Effector CD8-positive, alpha-beta T cell (primary cell): ENCODE data around the gene LPGAT1.
"Not testable (repeated sequence)": the region's sequence is repeated elsewhere in the genome, so short reads cannot be mapped to it uniquely, and the experiment has no call there.

Experiments used
- DNase-seq: peaks from one replicate; lab custom pipeline; 2025; lab: John Stamatoyannopoulos, UW
- total RNA-seq, 4 experiments: gene quantifications; one replicate each; lab custom pipeline; 2026; lab: John Stamatoyannopoulos, UW

LPGAT1 gene, protein sequence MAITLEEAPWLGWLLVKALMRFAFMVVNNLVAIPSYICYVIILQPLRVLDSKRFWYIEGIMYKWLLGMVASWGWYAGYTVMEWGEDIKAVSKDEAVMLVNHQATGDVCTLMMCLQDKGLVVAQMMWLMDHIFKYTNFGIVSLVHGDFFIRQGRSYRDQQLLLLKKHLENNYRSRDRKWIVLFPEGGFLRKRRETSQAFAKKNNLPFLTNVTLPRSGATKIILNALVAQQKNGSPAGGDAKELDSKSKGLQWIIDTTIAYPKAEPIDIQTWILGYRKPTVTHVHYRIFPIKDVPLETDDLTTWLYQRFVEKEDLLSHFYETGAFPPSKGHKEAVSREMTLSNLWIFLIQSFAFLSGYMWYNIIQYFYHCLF
- total RNA-seq: 87.9 to 291 (median 190) reads per million in 4 experiments

DNA sequence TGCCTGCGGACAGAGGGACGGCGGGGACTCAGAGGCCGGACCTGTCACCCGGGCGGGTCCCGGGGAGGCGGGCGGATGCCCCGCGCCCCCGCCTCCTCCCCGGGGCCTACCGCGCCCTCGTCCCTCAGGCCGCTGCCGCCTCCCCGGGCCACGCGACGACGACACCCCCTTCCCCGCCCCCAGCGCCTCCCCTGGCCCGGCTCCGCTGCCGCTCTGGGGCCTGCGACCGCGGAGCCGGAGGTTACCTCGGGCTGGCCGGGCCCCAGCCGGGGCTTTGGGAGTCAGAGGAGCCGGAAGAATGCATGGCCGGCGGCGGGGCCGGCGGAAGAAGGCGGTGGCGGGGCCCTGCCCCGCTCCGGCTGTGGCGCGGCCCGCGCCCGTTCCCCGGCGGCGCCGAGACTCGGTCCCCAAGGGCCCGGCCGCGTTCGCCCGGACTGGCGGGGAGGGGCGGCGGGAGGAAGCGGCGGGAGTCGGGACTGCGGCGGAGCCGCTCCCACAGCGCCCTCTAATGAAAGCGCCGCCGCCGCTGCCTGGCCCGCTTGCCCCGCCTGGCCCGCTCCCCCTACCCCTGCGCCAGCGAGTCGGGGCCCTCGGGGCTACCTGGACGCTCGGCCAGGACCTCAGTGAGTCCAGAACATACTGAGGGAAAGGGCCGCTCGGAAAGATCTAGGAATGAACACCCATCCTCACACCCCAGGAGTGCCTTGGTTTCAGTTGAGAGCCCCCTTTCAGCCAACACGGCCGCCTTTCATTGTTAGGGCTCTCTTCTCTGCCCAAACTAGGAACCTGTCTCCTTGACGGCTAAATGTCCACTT, at the start of gene LPGAT1:
Gene LPGAT1 (minus strand): TSS at position 436 of the 815 bp plus-strand sequence. CDS start 1,467 bp downstream, outside the sequence.
- DNase-seq: peak; percentile 41

DNA sequence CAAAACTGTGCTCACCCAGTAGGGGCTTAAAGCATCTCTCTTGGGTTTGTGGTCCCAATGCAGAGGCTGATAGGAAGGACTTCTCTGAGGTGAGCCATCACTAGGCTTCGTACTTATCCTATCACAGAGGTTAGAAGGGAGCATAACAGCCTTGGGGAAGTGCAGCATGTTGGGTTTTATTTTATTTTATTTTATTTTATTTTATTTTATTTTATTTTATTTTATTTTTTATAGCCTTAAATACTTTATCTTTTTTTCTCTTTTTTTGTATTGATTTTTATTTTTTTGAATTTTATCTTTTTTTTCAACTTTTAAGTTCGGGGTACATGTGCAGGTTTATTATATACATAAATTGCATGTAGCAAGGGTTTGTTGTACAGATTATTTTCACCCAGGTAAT, 48.9 kb upstream of the LPGAT1 start:
- DNase-seq: no peak

DNA sequence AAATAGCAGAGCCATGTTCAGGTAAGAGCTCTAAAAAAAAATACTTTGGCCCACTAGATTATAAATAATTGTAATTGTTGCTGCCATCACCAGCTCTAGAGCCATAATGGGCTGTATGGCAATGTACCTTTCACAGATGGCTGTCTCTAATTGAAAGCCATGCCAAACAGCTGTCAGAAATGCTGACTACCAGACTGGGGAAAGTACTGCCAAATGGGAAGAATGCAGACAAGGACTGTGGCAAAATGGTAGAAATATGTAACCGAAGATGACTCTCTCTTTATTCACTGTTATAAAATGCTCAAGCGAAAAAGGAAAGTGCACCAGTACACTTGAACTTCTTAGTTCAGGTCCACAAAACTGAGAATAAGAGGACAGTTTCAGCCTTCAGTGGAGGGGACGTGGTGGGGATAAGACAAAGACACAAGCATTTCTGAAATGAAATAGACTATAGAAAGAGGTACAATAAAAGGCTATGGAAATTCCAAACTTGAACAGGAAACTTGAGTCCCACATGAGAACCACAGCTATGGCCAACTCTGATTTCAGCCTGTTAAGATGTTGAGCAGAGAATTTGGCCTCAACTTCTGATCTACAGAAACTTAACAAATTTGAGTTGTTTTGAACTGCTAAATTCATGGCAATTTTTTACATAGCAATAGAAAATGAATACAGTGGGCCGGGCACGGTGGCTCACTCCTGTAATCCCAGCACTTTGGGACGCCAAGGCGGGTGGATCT, 46.5 kb upstream of the LPGAT1 start:
- no peak for DNase-seq

DNA sequence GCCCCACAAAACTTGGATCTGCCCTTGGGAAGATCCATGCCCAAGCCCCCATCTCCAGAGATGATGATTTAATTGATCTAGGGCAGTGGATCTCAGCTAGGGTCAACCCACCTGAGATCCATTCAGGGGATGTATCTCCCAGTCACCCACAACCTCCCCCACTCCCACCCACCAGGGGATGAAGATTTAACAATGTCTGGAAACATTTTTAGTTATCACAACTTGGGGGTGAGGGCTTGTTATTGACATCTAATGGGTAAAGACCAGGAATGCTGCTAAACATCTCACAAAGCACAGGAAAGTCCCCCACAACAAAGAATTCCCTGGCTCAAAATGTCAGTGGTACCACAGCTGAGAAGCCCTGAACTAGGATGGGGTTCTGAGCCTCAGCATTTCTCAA, 45.0 kb upstream of the LPGAT1 start:
- DNase-seq: no peak

DNA sequence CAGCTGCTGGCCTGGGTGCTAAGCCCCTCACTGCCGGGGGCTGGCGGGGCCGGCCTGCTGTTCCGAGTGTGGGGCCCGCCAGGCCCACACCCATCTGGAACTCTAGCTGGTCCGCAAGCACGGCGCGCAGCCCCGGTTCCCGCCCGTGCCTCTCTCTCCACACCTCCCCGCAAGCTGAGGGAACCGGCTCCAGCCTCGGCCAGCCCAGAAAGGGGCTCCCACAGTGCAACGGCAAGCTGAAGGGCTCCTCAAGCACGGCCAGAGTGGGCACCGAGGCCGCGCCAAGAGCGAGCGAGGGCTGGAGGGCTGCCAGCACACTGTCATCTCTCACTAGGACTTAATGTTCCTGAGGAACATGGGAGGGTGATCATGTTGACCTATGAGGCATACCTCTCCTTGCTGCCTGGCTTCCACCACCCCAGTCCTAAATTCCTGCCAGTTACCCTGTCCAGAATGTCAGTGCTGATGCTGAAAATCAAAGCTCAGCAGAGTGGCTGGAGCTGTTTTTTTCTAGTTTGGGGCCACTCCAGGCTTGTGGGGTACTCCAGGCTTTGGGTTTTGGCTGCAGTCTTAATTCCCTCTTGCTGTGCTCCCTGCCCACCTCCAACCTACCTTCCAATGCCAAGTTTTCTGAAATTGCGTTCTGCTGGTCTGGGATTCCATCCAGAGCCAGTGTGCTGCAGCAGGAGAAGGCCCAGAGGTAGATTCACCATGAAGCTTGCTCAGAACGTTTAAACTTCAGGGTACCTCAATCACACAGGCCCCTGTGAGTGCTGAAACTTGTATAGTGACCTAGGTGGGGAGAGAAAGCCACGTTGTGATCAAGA, 44.2 kb upstream of the LPGAT1 start:
- DNase-seq: no peak

DNA sequence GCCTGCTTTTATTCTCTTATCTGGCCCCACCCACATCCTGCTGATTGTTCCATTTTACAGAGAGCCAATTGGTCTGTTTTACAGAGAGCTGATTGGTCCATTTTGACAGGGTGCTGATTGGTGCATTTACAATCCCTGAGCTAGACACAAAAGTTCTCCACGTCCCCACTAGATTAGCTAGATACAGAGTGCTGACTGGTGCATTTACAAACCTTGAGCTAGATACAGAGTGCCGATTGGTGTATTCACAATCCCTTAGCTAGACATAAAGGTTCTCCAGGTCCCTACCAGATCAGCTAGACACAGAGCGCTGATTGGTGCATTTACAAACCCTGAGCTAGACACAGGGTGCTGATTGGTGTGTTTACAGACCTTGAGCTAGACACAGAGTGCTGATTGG, 43.2 kb upstream of the LPGAT1 start:
- not testable (repeated sequence) for DNase-seq

DNA sequence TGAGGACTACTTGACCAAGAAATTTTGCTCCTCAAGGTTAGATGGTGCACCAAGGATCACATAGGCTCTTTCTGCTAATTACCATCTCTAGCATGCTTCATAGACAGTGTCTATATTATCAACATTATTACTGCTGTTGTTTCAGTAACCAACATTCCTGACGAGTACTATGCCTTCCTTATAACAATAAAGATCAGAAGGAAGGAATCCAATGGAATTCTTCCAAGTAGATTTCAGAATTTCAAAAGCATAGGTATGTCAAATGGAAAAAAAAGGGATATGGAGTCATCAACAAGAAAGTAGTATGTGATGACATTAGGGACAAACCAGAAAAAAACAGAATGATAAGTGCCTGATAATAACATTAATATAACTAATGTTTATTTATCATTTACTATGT, 39.6 kb upstream of the LPGAT1 start:
- DNase-seq: no peak

DNA sequence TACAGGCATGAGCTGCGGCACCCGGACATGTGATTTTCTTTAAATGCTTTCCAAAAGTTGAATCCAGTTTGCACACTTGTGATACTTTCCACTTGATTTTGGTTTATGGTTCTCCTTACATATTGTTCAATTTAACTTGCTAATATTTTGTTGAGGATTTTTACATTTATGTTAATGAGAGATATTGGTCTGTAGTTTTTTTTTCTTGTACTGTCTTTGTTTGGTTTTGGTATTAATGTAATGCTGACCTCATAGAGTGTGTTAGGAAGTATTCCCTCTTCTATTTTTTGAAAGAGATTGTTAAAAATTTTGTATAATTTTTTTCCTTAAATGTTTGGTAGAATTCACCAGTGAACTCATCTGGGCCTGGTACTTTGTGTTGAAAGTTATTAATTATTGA, 34.6 kb upstream of the LPGAT1 start:
- DNase-seq: no peak

DNA sequence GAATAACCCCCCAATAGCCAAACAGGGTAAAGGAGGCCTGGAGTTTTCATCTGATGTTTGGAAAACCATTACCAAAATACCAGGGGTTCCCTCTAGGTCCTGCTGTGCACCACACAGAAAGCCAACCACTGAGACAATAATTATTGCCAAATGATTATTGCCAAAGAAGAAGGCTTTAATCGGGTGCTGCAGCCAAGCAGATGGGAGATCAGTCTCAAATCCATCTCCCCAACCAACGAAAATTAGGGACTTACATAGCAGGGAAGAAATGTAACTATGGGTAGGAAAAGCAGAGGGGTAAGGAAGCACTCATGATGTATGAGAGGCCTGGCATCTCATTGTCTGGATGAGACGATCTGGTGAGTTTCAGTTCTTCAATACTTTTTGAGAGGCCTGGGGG, 28.8 kb upstream of the LPGAT1 start:
- DNase-seq: no peak

DNA sequence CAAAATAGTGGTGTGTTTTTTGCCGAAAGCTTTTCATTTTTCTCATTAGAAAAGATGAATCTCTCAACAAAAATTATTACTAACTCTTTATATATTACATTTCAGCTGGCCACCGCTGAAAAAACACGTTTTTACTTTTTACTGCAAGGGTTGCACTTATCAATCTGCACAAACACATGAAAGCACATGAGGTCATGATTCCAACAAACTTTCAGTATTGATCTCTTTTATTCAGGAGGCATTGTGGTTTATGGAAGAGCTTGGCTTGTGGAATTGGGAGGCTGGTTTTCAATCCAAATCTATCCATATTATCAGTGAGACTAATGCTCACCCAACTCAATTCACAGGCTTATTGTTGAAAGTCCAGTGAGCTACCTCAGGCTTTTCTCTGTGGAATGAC, 20.6 kb upstream of the LPGAT1 start:
- DNase-seq: no peak

DNA sequence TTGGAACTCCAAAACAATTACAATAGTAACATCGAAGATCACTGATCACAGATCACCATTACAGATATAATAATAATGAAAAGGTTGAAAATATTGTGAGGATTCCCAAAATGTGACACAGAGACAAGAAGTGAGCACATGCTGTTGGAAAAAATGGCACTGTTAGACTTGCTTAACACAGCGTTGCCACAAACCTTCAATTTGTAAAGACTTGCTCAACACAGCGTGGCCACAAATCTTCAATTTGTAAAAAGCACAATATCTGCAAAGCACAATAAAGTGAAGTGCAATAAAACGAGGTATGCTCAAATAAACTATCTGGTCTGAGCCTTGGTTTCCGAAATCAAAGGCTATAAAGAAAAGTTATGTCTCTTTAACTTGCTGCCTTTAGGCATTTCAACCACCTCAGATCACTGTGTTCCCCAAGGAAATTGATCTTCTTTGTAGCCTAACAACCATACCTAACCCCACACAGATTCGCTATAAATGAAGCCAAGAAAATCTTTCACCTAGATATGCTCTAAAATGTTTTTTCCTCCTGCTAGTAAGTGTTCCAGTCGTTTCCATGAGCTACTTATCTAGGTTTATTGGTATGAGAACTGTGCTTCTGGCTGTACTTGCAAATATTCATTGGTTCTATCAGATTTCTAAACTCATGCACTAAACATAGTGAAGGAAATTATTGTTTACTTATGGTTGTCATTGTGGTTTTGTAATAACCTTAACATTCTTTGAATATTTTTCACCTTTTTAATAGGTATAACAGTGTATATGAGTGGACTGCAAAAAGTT, 13.1 kb upstream of the LPGAT1 start:
- no peak for DNase-seq

DNA sequence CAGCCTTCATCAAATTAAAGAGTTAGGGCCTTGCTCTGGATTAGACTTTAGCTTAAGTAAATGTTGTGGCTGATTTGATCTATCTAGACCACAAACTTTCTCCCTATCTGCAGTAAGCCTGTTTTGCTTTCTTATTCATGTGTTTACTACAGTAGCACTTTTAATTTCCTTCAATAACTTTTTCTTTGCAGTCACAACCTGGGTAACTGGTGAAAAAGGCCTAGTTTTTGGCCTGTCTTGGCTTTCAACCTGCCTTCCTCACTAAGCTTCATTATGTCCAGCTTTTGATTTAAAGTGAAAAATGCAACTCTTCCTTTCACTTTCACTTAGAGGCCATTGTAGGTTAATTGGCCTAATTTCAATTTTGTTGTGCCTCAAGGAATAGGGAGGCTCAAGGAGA, 12.5 kb upstream of the LPGAT1 start:
- DNase-seq: no peak

DNA sequence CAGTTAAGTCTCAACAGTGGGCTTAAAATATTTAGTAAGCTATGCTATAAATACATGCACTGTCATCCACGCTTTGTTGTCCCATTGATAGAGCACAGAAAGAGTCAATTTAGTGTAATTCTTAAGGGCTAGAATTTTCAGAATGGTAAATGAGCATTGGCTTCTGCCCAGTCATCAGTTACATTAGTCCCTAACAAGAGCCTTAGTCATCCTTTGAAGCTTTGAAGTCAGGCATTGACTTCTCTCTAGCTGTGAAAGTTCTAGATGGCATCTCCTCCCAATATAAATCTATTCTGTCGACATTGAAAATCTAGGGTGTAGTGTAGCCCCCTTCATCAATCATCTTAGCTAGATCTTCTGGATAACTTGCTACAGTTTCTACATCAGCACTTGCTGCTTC, 12.0 kb upstream of the LPGAT1 start:
- DNase-seq: no peak

DNA sequence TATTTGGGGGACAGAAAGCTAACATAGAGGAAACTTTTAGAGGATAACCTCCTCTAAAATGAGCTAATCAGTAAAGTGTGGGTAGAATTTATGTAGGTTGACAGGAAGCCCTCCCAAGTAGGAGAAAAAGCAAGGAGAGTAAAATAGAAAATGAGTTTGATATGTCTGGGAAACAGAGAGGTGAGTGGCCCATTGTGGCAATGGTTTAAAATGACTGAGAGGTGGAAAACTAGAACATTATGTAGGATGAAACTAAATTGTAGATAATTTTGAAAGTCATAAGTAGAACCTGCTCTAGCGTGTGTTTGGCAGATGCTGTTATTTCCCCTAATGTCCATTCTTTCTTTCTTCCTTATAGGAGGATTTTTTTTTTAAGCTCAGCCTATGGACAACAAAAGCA, 8.5 kb upstream of the LPGAT1 start:
- no peak for DNase-seq

DNA sequence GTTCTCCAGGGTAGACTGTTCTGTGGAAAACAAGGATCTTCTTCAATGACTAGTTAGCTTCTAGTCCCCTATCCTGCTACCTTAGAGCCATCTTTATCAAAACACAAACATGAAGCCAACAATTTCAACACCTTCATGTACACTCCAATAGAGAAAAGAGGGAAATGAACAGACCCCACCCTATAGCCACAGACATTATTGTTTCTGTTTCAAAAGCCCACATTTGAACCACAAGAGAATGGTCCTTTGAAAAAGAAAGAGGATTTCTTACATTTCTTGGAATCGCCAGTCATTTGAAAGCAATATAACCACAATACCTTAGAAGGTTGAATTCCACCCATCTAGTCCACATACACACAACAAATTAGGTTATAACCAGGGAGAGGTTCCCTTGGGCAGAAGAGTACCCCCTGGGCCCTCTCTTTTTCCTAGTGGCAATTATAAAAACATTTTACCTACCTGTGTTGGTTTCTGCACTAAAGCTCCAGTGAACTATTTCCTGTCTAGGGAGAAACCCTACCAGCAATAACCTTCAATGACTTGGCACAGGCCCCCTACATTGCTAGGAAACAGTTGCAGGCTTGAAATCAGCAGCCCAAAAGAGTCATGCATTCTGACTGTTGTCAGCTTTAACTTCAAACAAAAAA, 2.7 kb upstream of the LPGAT1 start:
- DNase-seq: no peak

DNA sequence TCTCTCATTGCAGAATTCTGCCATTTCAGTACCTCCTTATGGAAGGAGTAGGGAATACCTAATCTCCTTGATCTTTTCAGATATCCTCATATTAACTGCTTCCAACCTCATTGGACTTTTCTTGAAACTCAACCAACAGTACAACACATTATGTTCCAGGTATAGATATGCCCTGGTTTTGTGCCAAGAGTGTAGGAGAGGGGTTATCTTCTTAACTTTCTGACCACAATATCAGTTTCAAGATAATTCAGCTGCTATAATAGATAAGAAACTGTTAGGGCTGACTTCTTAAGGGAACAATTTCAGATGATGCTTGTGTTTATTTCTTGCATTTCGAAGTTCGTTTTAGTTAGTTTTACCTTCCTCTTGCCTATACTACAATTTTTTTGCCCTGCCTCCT, 2.1 kb upstream of the LPGAT1 start:
- DNase-seq: no peak

DNA sequence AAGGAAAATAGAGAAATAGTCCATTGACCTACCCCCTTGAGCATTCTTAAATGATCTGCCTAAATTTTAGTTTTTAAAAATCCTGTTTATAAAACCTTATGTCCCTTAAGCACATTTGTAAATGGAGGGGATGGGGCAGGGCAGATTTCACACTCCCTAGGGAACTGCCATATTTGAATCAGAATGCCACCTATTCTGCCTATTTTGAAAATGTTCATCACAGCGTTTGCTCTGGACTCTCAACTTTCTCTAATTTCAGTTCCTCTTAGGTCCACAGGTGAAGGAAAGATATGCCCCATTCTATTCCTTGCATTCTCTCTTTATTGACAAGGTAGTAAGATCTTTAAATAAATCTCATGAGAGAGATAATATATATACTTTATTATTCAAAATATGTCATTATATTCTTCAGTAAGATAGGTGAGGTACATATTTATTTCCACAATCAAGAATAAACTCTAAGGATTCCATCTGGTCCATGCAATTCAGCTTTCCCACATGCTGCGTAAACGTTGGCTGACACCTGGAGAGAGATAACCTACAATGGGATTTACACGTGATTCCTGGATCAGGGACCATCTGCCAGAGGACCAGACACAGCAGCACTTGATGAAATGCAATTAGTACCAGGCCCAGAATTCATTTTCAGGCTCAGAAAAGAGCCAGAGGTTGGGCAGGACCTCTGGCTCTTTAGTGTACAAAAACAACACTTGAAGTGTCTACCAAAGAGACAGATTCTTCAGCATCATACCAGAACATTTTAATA, 1.2 kb upstream of the LPGAT1 start:
- DNase-seq: no peak

DNA sequence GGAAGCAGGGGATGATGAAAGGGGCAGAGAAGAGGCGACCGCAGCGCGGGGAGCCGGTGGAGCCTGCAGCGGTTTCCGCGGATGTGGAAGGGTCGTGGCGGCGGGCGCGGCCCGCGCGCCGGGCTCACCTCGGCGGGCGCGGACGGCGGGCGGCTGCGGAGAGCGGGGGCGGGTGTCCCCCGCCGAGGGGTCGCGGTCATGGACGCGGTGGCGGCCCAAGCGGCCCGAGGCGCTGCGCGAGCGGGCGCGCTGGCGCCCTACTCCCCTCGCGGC, 572 bp downstream of the LPGAT1 start:
- no peak for DNase-seq

DNA sequence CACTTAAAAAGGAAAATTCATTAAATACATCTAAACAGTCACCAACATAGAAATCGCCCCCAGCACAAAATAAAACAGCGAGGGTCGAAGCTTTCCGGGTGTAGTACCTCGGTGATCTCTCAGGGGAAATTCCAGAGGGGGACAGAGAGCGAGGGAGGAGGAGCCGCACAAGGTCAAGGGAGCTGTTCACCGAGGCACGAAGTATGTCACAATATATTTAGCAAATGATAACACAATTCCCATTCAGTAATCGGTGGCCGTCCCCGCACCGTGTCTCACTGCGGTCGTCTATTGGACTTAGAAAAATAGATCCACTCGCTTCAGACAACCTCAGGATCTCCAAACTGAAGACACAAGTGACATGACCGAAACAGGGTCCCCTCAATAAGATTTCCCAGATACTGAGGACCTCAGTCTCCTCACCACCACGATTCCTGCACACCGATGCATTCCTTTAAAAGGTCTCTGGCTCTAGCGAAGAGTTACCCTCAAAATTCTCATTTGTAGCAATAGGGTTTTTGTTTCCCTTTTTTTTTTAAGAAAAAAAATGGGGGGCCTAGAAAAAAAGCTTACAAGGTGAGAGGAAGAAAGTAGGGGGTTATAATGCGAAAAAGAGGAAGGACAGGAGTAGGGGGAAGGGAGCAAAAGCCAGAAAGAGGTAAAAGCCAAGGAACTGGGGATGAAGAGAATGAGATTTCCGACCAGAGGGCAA, 1.1 kb downstream of the LPGAT1 start:
- no peak for DNase-seq
